ENCODE results near the gene CHADL. TPM values are rescaled to one million over a fixed set of nuclear protein-coding genes. Genes with fewer than 3 reads are reported as not detected.

The CHADL gene, protein sequence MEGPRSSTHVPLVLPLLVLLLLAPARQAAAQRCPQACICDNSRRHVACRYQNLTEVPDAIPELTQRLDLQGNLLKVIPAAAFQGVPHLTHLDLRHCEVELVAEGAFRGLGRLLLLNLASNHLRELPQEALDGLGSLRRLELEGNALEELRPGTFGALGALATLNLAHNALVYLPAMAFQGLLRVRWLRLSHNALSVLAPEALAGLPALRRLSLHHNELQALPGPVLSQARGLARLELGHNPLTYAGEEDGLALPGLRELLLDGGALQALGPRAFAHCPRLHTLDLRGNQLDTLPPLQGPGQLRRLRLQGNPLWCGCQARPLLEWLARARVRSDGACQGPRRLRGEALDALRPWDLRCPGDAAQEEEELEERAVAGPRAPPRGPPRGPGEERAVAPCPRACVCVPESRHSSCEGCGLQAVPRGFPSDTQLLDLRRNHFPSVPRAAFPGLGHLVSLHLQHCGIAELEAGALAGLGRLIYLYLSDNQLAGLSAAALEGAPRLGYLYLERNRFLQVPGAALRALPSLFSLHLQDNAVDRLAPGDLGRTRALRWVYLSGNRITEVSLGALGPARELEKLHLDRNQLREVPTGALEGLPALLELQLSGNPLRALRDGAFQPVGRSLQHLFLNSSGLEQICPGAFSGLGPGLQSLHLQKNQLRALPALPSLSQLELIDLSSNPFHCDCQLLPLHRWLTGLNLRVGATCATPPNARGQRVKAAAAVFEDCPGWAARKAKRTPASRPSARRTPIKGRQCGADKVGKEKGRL
- total RNA-seq (2021; fragmentation: NEBNext Ultra II Directional; extraction: Animal tissue kit (Norgen Biotek cat#: 25700)) (0.78 and 0.84 TPM in 2 replicates), polyA plus RNA-seq (2011; rRNA removed) (1.4 and 2.2 TPM in 2 replicates), polyA minus RNA-seq (2011; rRNA and poly(A)+ RNA removed) (0.29 and 0.32 TPM in 2 replicates)
- polyA plus RNA-seq (2011; cell fraction: cytosol; rRNA removed) = 0.90 TPM
- polyA plus RNA-seq (2011; cell fraction: nucleus; rRNA removed) = 2.2 TPM
- 0.17 to 0.53 TPM (median 0.47 TPM) in 4 replicates for polyA plus RNA-seq (2012, experiment 1 of 2)
- polyA plus RNA-seq (2012, experiment 2 of 2) = 0.73 TPM
- 0.57 TPM for polyA plus RNA-seq (2013, experiment 1 of 2)
- 0.55 TPM for polyA plus RNA-seq (2013, experiment 2 of 2)
- not detected for polyA minus RNA-seq (2011; cell fraction: cytosol; rRNA and poly(A)+ RNA removed)
- polyA minus RNA-seq (2011; cell fraction: nucleus; rRNA and poly(A)+ RNA removed) = 2.7 TPM
- long read RNA-seq, experiment 1 = 0 reads
- long read RNA-seq, experiment 2, partial matches to known transcripts = 1 of 1 reads
- long read RNA-seq, experiment 2, other reads (novel, unspliced or antisense) = 0 of 1 reads

DNA sequence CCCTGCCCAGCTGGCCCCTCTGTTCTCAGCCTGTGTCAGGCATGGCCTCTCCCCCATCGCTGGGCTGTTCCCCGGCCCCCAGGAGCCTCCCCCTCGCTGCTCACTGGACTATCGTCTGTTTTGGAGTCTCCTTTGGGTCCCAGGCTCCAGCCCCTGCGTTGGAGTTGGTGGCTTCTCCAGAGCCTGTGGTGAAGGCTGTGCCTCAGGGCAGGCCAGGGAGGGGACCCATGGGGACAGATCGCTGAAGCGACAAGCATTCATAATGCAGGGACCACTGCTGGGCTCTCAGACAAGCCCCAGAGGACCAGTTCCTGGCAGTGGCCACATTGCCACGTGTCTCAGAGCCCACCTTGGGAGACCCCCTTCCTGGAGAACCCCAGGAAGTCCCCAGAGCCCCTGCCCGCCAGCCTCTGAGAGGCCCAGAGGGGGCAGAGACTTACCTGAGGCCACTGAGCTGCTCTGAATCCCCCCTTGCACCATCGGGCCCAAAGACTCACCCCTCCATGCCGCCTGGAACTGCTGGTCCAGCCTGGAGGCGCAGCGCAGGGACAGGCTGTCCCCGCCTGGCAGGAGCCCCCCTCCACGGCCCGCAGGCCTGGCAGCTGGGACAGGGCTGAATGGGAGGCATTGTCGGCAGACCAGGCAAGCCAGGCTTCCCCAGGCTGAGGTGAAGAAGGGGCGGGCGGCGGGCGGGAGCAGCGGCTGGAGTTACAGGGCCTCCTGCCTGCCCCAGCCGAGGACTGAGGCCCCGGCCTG is at the start of gene CHADL:
CHADL (minus strand) TSS at position 555 of the 756 bp plus-strand sequence; CDS start at position 505, 50 bp downstream.
- H3K4ac ChIP-seq (replicated peaks; ENCODE audit: insufficient read length, low read depth, low read length) = no peak within 1 kb of the TSS
- H4K91ac ChIP-seq (replicated peaks; ENCODE audit: insufficient read length, low read length) = no peak within 1 kb of the TSS
- peak within 1 kb of the TSS; percentile 61; the same call in 1 of the 2 replicates for H2BK15ac ChIP-seq (ENCODE audit: low read length)
- no peak within 1 kb of the TSS for H2BK5ac ChIP-seq (ENCODE audit: low read depth, low read length)
- no peak within 1 kb of the TSS for H3K56ac ChIP-seq (replicated peaks; ENCODE audit: insufficient read length, low read depth, low read length)
- no peak within 1 kb of the TSS for H2BK20ac ChIP-seq (ENCODE audit: low read length)
- no peak within 1 kb of the TSS for H2BK12ac ChIP-seq (ENCODE audit: low read depth, low read length)
- no peak within 1 kb of the TSS for H3K23ac ChIP-seq (ENCODE audit: insufficient read length)
- H3K79me1 ChIP-seq (ENCODE audit: low read depth, low read length) = no peaks in the 10 kb centered on the region
- no peak within 1 kb of the TSS for H3K4me3 ChIP-seq (ENCODE audit: extremely low read depth in 1 of 4, insufficient read depth in 2 of 4, low read depth in 3 of 4, low read length in 4 of 4)
- no peak within 1 kb of the TSS for H2BK120ac ChIP-seq (replicated peaks; ENCODE audit: low read depth, low read length)
- CTCF ChIA-PET (ENCODE audit: partially characterized antibody) = interaction anchor here (0.6 to 0.9 kb wide), 2 partner anchors 246 to 317 kb away, joined by 3 read pairs; no protein-coding TSS in a partner anchor
- H3K18ac ChIP-seq (ENCODE audit: extremely low read depth, low read length) = no peak within 1 kb of the TSS
- DNase-seq (ENCODE audit: low read depth in 1 of 2, low spot score in 2 of 2) (no peak), FAIRE-seq (no peak)
- no peak within 1 kb of the TSS for H4K8ac ChIP-seq (ENCODE audit: extremely low read depth, insufficient read depth, low read length)
- H3K9me3 ChIP-seq (ENCODE audit: insufficient read depth in 2 of 2, low read depth in 1 of 2, low read length in 1 of 2) = no peaks in the 10 kb centered on the region
- H4K20me1 ChIP-seq (replicated peaks in 1 of 2; ENCODE audit: control insufficient read depth in 1 of 2, insufficient read depth in 2 of 2, low read length in 2 of 2) = no peaks in the 10 kb centered on the region
- H3K4me1 ChIP-seq (replicated peaks in 1 of 4; ENCODE audit: control insufficient read depth in 3 of 4, insufficient read depth in 4 of 4, low read length in 3 of 4) = peaks cover 4 to 17% (median 11%) of the 10 kb centered on the region in 4 experiments; a peak in 6 of 7 replicates
- POLR2A ChIA-PET (ENCODE audit: partially characterized antibody) = interaction anchor here (0.7 to 1.9 kb wide), 7 partner anchors 12 to 62 kb away, joined by 3 to 7 read pairs (median 3); no protein-coding TSS in a partner anchor
- no peak within 1 kb of the TSS; the same call in 1 of the 2 replicates for H3K27ac ChIP-seq (ENCODE audit: low read depth, low read length)
- 0 out of 2 replicates have a peak within 1 kb of the TSS, but pooled peaks have one; percentile 48 for H2AK5ac ChIP-seq (ENCODE audit: low read depth, low read length)
- H3K4me2 ChIP-seq (ENCODE audit: insufficient read depth in 1 of 2, low read depth in 2 of 2, low read length in 2 of 2) = no peak within 1 kb of the TSS
- no peak within 1 kb of the TSS for H2AFZ ChIP-seq (ENCODE audit: low read length)
- H3K36me3 ChIP-seq (ENCODE audit: control insufficient read depth in 2 of 4, insufficient read depth in 4 of 4, low read length in 3 of 4) = peaks cover 0 to 5% (median under 1%) of the 10 kb centered on the region in 4 experiments; a peak in 2 of 8 replicates
- no peaks in the 10 kb centered on the region for H3K79me2 ChIP-seq (ENCODE audit: control insufficient read depth in 1 of 2, insufficient read depth in 2 of 2, low read length in 2 of 2)
- no peak within 1 kb of the TSS for H3K14ac ChIP-seq (ENCODE audit: insufficient read length)
- TF ChIP-seq GTF2F1 (IDR thresholded peaks at IDR 0.05; ENCODE audit: borderline replicate concordance, low read depth, low read length) = no peak
- no peak for TF ChIP-seq TBP (IDR thresholded peaks at IDR 0.05; ENCODE audit: low read depth, low read length)
- TF ChIP-seq, protein P1, sequence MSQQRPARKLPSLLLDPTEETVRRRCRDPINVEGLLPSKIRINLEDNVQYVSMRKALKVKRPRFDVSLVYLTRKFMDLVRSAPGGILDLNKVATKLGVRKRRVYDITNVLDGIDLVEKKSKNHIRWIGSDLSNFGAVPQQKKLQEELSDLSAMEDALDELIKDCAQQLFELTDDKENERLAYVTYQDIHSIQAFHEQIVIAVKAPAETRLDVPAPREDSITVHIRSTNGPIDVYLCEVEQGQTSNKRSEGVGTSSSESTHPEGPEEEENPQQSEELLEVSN (IDR thresholded peaks at IDR 0.05) = peak; percentile 48; the same call in 1 of the 2 replicates
- TF ChIP-seq HDAC6 (IDR thresholded peaks at IDR 0.05; ENCODE audit: low read depth, low read length) = no peak
- H3K9ac ChIP-seq (replicated peaks in 1 of 4; ENCODE audit: extremely low read depth in 1 of 4, low read depth in 3 of 4, low read length in 3 of 4) = no peak within 1 kb of the TSS
- no peak within 1 kb of the TSS for H4K5ac ChIP-seq (ENCODE audit: insufficient read length, low read depth, low read length)
- 85% methylated on average over 19 of the region's 24 CpGs; no CpG with 5 or more reads in 1 of the 2 experiments for WGBS, 2 experiments (ENCODE audit: extremely low coverage in 1 of 2, insufficient coverage in 1 of 2, insufficient read length in 1 of 2, insufficient replicate concordance in 2 of 2, low coverage in 1 of 2, low lambda C conversion rate in 2 of 2, missing lambda C conversion rate in 1 of 2)
- peaks cover 2% of the 10 kb centered on the region; the same call in 1 of the 2 replicates for H3K23me2 ChIP-seq (ENCODE audit: low read depth, low read length)
- peaks cover 0 to 4% (median 0%) of the 10 kb centered on the region in 4 experiments; a peak in 3 of 7 replicates for H3K27me3 ChIP-seq (replicated peaks in 1 of 4; ENCODE audit: control insufficient read depth in 3 of 4, extremely low read depth in 1 of 4, insufficient read depth in 3 of 4, low read length in 3 of 4)
